ENCODE measurements around the gene KIRREL2. TPM values are rescaled to one million over a fixed set of nuclear protein-coding genes. Genes with fewer than 3 reads are reported as not detected.
"Not testable (repeated sequence)": the region's sequence is repeated elsewhere in the genome, so short reads cannot be mapped to it uniquely, and the experiment has no call there.

Gene KIRREL2
- total RNA-seq, 2 donors from 2014 or later: 1.2 TPM; not detected in 1

GRCh38 chr19:35824150-35824549 lies 32.6 kb upstream of the KIRREL2 start:
- TF ChIP-seq POLR2AphosphoS5 (IDR thresholded peaks at IDR 0.05) (no peak), POLR2A (IDR thresholded peaks at IDR 0.05) (no peak)
- TF ChIP-seq, protein P1, sequence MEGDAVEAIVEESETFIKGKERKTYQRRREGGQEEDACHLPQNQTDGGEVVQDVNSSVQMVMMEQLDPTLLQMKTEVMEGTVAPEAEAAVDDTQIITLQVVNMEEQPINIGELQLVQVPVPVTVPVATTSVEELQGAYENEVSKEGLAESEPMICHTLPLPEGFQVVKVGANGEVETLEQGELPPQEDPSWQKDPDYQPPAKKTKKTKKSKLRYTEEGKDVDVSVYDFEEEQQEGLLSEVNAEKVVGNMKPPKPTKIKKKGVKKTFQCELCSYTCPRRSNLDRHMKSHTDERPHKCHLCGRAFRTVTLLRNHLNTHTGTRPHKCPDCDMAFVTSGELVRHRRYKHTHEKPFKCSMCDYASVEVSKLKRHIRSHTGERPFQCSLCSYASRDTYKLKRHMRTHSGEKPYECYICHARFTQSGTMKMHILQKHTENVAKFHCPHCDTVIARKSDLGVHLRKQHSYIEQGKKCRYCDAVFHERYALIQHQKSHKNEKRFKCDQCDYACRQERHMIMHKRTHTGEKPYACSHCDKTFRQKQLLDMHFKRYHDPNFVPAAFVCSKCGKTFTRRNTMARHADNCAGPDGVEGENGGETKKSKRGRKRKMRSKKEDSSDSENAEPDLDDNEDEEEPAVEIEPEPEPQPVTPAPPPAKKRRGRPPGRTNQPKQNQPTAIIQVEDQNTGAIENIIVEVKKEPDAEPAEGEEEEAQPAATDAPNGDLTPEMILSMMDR (IDR thresholded peaks at IDR 0.05): no peak
- no peaks in the 10 kb centered on the region for H3K27me3 ChIP-seq (replicated peaks; ENCODE audit: insufficient read depth)
- no peak for DNase-seq (ENCODE audit: low spot score)
- H3K4me3 ChIP-seq: no peak overlapping the region
- H3K27ac ChIP-seq: no peak overlapping the region
- intact Hi-C loops (cut with DNase I): no loop called here
- no peaks in the 10 kb centered on the region for H3K9me3 ChIP-seq
- H3K36me3 ChIP-seq: no peaks in the 10 kb centered on the region
- H3K4me1 ChIP-seq (replicated peaks): no peaks in the 10 kb centered on the region
- 94% methylated on average over 5 of the region's 5 CpGs for WGBS

GRCh38 chr19:35828692-35829301 lies 27.9 kb upstream of the KIRREL2 start:
- H3K9me3 ChIP-seq: no peaks in the 10 kb centered on the region
- H3K27me3 ChIP-seq (replicated peaks; ENCODE audit: insufficient read depth): no peaks in the 10 kb centered on the region
- intact Hi-C loops (cut with DNase I): no loop called here
- WGBS: 8% methylated on average over 12 of the region's 12 CpGs
- H3K4me1 ChIP-seq (replicated peaks): no peaks in the 10 kb centered on the region
- TF ChIP-seq POLR2AphosphoS5 (IDR thresholded peaks at IDR 0.05) (no peak), POLR2A (IDR thresholded peaks at IDR 0.05) (no peak)
- TF ChIP-seq, protein P1 (IDR thresholded peaks at IDR 0.05): no peak
- no peak overlapping the region for H3K4me3 ChIP-seq
- no peaks in the 10 kb centered on the region for H3K36me3 ChIP-seq
- H3K27ac ChIP-seq: no peak overlapping the region
- DNase-seq (ENCODE audit: low spot score): peak; percentile 37

DNA sequence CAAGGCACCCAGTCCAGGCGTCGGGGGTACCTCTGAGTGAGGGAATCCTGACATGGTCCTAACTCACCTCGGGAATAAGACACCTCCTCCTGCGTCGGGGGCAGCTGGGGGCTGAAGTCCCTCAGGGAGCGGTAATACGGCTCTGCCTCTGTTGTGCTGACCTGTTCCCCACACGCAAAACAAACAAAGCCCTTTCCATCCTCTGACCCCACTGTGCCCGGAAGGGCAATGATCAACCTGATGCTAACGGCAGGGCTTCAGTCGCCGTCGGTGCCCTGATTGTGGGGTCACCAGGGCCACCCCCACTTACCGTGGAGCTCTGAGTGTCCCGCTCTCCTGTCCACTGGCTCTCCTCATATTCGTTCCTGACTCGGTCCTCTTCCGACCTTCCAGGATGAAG lies 25.7 kb upstream of the KIRREL2 start:
- no peaks in the 10 kb centered on the region for H3K9me3 ChIP-seq
- no peak for DNase-seq (ENCODE audit: low spot score)
- H3K36me3 ChIP-seq: no peaks in the 10 kb centered on the region
- intact Hi-C loops (cut with DNase I): no loop called here
- 75% methylated on average over 18 of the region's 18 CpGs for WGBS
- no peaks in the 10 kb centered on the region for H3K27me3 ChIP-seq (replicated peaks; ENCODE audit: insufficient read depth)
- no peak overlapping the region for H3K27ac ChIP-seq
- TF ChIP-seq POLR2AphosphoS5 (IDR thresholded peaks at IDR 0.05): no peak
- TF ChIP-seq, protein P1 (IDR thresholded peaks at IDR 0.05): no peak
- no peak for TF ChIP-seq POLR2A (IDR thresholded peaks at IDR 0.05)
- no peak overlapping the region for H3K4me3 ChIP-seq
- no peaks in the 10 kb centered on the region for H3K4me1 ChIP-seq (replicated peaks)

DNA sequence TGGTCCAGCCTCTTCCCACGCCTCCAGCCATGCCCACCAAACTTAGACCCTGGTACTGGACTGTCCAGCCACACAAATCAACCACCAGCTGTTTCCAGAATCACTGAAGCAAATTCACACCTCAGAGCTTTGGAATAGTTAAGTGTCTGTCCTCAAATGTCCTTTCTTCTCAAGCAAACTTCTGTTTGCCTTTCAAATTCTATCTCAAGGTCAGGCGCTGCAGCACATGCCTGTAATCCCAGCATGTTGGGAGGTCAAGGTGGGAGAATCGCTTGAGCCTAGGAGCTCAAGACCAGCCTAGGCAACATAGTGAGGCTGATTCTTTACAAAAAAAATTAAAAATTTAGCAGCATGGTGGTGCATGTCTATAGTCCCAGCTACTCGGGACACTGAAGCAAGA lies 24.7 kb upstream of the KIRREL2 start:
- no peak for DNase-seq (ENCODE audit: low spot score)
- TF ChIP-seq POLR2A (IDR thresholded peaks at IDR 0.05) (no peak), POLR2AphosphoS5 (IDR thresholded peaks at IDR 0.05) (no peak)
- TF ChIP-seq, protein P1 (IDR thresholded peaks at IDR 0.05): no peak
- intact Hi-C loops (cut with DNase I): no loop called here
- Histone ChIP-seq H3K4me1 (replicated peaks) (no peaks in the 10 kb centered on the region), H3K9me3 (no peaks in the 10 kb centered on the region), H3K27me3 (replicated peaks; ENCODE audit: insufficient read depth) (no peaks in the 10 kb centered on the region), H3K27ac (no peak overlapping the region), H3K4me3 (no peak overlapping the region), H3K36me3 (no peaks in the 10 kb centered on the region)
- WGBS: 74% methylated on average over 4 of the region's 4 CpGs

GRCh38 chr19:35833972-35834371 lies 22.7 kb upstream of the KIRREL2 start:
- Histone ChIP-seq H3K9me3 (no peaks in the 10 kb centered on the region), H3K36me3 (no peaks in the 10 kb centered on the region), H3K27ac (no peak overlapping the region), H3K4me3 (no peak overlapping the region), H3K4me1 (replicated peaks) (no peaks in the 10 kb centered on the region), H3K27me3 (replicated peaks; ENCODE audit: insufficient read depth) (no peaks in the 10 kb centered on the region)
- DNase-seq (ENCODE audit: low spot score): no peak
- 64% methylated on average over 7 of the region's 7 CpGs for WGBS
- intact Hi-C loops (cut with DNase I): no loop called here
- no peak for TF ChIP-seq POLR2A (IDR thresholded peaks at IDR 0.05)
- TF ChIP-seq, protein P1 (IDR thresholded peaks at IDR 0.05): no peak
- TF ChIP-seq POLR2AphosphoS5 (IDR thresholded peaks at IDR 0.05): no peak

DNA sequence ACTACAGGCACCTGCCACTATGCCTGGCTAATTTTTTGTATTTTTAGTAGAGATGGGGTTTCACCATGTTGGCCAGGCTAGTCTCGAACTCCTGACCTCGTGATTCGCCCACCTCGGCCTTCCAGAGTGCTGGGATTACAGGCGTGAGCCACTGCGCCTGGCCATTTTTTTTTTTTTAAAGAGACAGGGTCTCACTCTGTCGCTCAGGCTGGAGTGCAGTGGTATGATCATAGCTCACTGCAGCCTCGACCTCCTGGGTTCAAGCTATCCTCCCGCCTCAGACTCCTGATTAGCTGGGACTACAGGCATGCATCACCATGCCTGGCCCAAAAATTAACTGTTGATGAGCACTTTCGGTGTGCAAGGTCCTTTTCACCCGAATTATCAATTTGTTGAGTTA lies 20.6 kb upstream of the KIRREL2 start:
- H3K27ac ChIP-seq; H3K4me3 ChIP-seq; H3K9me3 ChIP-seq; DNase-seq (ENCODE audit: low spot score); intact Hi-C loops (cut with DNase I); H3K4me1 ChIP-seq (replicated peaks); H3K27me3 ChIP-seq (replicated peaks; ENCODE audit: insufficient read depth); H3K36me3 ChIP-seq: not testable (repeated sequence)
- WGBS: 53% methylated on average over 11 of the region's 11 CpGs

All from prostate gland (tissue), 2 donors.